T-helper 9 cell (primary cell): ENCODE measurements around the gene SLC7A6OS.

ENCODE experiments used
- DNase-seq: peaks from one replicate; pipeline ENCODE4 v3.0.0-alpha.2; 2020

SLC7A6OS gene

DNA sequence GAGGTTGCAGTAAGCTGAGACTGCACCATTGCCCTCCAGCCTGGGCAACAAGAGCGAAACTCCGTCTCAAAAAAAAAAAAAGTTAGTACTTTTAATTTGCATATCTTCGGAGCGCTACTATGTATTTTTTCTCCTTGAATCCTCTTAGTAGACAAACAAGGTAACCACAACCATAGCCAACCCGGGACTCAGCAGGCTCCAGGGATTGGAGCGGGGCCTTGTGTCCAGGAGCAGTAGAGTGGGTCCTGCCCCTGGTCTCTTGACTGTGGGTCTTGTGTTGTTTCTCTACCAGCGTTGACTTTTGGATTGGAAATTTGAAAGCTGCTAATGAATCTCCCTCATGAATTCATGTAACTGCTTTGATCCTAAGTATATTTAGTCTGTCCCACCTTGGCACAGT lies 32.4 kb upstream of the SLC7A6OS start:
- DNase-seq = no peak

DNA sequence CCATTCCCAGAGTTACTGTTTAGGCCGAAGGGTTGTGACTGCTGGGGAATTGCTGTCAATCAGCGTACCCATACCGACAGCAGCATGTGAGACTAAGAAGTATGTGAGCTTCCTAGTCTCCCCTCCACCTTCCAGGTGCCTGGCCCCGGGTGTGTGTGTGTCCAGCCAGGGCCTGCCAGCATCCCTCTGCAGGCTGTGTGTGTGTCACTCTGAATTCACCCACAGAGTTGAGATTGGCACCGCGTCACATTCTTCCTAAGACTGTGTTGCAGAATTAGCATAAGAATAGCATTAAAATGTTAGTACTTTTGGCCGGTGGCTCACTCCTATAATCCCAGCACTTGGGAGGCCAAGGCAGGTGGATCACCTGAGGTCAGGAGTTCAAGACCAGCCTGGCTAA lies 31.9 kb upstream of the SLC7A6OS start:
- DNase-seq = no peak

DNA sequence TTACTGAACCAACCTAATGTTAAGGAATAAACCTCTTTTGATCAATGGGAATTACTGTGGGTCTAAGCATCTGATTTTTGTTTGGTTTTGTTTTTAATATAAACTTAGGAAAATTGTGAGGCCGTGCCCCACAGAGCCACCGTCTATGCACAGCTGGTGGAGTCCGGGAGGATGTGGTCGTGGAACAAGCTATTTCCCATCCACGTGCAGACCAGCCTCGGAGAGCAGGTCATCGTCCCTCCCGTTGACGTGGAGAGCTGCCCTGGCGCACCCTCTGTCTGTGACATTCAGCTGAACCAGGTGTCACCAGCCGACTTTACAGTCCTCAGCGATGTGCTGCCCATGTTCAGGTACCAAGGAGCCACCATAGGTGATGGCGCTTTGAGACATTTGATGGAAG lies 28.5 kb upstream of the SLC7A6OS start:
- DNase-seq = no peak

DNA sequence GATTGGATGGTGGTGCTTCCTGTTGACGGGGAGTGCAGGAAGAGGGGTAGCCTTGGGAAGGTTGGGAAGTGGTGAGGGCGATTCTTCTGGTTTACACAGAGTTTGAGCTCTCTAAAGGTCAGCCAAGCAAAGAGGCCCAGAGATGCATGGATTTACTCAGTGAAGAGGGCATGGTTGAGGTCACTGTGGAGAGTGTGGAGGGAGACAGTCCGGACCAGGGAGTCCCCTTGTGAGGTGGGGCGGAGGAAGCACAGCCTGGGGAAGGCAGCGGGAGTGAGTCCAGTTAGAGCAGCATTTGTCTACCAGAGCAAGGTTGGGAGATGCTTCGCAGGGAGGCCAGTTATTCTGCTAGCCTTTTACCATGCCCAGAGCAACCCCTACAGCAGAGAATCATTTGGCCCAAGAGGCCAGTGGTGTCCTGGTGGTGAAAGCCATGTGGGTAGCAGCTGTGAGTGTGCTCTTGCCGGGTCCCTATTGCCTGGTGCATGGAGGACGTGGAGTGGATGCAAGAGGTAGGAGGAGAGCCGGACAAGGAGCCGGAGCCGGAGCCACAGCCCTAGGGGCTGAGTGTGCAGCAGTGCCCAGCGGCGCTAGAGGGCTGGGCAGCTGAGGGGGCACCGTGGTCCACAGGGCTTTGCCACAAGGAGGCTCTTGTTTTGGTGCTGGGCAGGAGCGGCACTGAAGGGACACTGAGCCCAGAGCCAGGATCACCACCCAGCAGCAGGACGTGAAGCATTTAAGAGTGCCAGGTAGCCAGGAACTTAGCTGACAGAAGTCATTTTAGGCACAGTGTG lies 27.8 kb upstream of the SLC7A6OS start:
- DNase-seq = no peak

DNA sequence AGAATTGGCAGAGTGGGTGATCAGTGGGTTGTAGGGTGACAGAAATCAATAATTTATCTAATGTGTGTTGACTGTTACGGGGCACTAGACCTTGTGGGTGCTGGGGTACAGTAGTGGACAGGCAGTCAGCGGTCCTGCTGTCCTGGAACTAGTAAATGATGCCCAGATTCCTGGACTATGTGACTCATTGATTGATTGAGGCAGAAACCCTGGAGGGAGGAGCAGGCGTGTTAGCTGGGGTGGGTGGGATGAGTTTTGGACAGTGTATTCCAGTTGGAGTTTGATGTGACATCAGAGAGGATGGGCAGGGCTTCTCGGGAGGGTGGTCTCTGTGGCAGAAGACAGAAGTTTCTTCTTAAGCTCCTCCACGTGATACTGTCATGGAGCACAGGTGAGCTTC lies 24.4 kb upstream of the SLC7A6OS start:
- DNase-seq = no peak

DNA sequence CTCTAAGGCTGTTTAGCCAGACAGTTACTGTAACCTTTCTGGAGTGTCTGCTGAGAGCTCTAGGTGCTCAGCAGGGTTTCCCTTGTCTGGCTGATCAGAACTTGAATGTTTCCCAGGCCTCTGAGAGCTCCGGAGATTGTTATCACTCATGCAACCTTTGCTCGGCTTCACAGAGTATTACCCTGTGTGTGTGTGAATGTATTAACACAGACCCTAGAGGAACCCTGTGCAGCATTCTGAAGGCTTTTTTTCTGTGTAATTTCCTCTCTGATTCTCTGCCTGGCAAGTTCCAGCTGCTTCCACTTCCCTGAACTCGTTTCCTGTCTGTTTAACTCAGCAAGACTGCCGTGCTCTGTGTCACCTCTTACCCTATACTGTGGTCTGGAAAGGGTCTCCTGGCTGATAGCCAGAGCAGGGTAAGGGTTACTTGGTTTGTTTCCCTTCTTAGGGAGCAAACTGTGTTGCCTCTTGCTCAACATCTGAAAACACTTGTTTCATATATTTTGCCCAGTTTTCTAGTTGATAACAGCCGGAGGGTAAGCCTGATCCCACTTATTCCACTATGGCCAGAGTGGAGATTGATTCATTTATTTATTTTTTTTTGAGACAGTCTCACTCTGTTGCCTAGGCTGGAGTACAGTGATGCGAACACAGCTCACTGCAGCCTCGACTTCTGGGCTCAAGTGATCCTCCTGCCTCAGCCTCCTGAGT lies 21.8 kb upstream of the SLC7A6OS start:
- no peak for DNase-seq

DNA sequence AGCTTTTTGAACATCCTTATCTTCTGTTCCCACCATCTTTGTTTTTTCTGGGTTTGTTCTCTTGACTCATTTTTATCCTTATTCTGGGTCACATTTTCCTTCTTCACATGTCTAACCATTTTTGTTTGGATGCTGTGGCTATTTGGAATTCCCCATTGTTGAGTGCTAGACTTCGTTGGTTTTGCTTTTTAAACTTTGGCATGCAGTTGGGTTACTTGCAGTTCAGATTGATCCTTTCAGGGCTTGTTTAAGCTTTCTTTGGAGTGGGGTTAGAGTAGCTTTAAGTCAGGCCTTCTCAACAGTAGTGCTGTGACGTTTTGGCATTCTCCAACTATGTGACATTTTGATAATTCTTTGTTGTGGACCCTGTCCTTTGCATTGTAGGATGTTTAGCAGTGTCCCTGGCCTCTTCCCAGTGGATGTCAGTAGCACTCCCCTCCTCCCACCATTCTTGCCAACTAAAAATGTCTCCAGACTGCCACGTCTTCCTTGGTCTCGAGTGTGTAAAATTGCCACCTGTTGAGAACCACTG lies 21.2 kb upstream of the SLC7A6OS start:
- no peak for DNase-seq

DNA sequence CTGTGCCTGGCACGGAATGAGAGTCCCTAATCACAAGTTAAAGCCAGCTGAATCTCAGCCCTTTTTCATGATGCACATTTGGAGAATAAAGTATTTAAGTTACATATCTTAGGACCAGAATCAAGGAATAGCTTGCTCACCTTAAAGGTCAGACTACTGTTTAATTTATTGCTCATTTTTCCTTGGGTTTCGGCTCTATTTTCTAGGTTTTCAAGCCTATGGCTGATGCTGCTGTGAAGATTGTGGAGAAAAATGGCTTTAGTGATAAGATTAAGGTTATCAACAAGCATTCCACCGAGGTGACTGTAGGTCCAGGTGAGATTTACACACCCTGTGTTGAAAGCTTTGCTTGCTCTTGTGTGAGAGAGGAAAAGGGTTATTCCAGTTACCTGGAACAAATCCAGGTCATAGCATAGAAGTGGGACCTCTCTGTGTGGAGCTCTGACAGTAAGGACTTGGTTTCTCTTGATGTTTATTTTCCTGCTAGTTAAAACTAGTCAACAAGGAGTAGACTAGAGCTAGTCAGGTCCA lies 18.2 kb upstream of the SLC7A6OS start:
- DNase-seq = no peak

DNA sequence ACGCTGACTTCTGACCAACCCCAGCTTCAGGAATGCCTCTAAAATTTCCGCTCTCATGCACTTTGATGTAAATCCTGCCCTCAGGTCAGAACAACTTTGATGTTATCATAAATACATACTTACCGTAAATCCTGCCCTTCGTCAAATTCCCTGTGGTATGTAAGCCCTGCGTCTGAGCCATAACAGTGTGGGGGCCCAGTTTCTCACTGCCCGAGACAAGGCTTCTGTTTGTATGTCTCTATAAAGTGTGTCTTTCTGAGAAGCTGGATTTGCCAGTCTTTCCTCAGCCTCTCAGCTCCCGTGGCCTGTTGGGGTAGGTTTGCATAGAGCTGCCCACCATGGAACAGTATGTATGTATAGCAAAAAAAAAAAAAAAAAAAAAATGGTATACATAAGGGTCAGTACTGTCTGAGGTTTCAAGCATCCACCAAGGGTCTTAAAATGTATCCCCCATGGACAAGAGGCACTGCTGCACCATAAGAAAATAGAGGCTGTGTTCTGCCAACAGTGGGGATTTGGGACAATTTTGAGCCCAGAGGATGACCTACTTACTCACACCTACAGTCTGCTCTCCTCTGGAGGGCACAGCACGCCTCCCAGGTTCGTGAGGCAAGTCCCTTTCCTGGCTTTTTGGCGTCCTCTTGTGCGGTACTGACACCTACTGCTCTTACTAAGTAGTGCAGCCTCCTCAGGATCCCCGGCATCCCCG lies 17.6 kb upstream of the SLC7A6OS start:
- peak; percentile 70 for DNase-seq

DNA sequence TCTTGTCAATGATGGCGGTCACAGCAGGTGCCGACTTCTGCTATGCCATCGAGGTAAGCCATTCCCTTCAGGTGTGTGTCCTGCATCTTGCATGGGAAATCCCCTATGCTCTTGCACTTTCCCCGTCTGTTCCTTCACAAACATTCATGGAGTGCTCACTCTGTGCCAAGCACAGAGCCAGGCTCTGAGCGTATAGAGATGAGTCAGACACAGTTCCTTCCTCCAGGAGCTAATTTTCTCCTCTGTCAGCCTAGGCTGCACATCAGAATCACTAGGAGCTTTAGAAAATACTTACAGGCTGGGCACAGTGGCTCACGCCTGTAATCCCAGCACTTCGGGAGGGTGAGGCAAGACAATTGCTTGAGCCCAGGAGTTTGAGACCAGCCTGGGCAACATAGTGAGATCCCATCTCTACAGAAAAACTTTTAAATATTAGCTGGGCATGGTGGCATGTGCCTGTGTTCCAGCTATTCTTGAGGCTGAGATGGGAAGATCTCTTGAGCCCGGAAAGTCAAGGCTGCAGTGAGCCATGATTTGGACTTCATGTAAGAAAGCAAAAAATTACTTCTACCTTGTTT lies 14.1 kb upstream of the SLC7A6OS start:
- no peak for DNase-seq

DNA sequence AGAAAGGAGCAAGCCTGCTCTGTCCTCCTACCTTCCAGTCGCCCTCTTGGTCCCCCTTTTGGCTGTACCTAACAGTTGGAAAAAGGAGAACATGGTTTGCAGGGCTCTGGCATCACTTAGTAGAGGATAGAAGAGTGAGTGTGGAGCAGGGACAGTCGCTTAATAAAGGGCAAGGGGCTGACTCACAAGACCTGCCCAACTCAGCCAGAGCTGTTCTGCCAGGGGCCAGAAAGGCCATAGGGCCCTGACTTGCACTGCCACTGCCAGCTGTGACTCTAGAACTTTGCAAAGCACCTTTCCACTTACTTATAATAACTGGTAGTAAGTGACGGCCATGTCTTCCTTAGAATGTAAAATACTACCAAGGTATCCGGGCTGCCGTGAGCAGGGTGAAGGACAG lies 13.6 kb upstream of the SLC7A6OS start:
- DNase-seq = no peak

DNA sequence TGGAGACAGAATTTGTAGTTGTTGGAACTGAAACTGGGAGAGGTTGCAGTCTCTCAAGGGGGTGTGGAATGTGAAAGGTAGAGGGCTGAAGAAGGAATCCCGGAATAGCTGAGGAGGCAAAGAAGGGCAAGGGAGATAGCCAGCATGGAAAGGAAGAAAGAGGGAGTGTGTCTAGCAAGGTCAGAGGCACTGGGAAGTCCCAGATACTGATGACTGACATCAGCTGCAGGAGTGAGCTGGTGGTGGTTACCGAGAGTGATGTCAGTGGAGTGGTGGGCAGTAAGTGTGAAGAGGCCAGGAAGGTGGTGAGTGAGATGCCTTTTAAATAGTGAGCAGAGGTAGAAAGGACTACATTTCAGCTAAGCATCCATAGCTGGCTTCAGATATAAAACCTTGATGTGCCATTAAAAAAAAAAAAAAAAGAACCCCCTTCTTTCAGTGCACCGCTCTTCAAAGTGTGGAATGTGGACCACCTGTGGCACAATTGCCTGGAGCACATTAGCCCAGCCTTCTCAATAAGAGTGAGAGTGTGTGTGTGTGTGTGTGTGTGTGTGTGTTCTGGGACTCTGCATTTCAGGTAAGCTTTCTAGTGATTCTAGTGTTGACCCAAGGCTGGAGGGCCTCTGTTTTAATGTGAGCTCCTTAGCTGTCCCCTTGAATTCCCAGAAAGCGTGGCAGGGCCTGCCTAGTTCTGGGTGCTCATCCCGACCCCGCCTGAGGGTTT lies 8.6 kb upstream of the SLC7A6OS start:
- no peak for DNase-seq

DNA sequence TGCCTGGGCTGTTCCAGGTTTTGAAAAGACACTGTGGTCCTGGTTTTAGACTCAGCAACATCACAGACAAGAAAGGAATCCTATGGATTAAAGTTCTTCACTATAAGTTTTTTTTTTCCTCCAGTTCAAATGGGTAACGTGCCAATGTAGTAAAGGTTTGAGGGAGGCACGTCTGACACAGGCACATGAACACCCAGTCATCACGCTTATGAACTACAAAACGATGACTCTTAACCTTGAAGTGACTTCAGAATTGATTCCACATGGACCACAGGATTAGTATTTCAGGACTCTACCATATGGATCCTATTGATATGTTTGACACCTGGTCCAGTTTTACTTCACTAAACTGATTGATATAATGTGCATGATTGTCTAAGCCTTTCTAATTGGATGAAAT lies 2.4 kb upstream of the SLC7A6OS start:
- no peak for DNase-seq

DNA sequence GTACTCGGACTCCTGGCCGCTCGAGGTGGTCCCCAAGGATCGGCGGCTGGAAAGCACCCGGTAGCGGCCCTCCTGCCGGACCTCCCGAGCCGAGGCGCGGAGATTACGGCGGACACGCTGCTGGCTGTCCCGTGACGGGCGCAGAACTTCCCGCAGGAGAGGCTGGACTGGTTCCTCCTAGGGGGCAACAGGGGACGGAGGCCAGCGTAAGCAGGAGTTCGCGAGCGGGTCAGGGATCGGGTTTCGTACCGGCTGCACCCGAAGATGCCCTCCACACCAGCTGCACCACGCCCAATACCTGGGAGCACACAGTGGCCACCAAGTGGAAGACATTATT lies 341 bp downstream of the SLC7A6OS start:
- DNase-seq = no peak

DNA sequence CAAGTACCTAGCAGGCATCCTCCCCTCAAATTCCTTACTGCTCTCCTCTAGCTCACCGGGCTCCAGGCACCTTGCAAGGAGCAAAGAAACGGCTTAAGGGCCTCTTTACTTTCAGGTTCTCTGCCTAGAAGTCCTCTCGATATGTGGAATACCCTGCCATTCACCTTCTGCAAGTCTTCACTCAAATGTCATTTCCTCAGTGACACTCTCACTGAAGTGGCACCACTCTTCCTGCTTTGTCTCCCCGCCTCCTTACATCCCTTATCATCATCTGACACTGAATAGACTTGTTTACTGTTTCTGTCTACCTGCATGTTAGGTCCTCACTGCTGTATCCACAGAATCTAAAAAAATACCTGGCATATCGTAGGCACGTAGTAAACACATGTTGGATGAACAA lies 947 bp downstream of the SLC7A6OS start:
- no peak for DNase-seq

DNA sequence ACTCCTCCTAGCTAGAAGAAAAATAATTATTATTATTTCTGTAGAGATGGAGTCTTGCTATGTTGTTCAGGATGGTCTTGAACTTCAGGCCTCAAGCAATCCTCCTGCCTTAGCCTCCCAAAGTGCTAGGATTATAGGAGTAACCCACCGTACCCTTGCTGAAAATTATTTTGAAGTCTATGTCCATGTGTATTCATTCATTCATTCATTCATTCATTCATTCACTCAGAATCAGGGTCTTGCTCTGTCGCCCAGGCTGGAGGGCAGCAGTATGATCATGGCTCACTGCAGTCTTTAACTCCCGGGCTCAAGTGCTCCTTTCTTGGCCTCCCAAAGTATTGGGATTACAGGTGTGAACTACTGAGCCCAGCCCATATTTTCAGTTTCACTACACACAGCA lies 4.1 kb downstream of the SLC7A6OS start:
- DNase-seq = no peak

DNA sequence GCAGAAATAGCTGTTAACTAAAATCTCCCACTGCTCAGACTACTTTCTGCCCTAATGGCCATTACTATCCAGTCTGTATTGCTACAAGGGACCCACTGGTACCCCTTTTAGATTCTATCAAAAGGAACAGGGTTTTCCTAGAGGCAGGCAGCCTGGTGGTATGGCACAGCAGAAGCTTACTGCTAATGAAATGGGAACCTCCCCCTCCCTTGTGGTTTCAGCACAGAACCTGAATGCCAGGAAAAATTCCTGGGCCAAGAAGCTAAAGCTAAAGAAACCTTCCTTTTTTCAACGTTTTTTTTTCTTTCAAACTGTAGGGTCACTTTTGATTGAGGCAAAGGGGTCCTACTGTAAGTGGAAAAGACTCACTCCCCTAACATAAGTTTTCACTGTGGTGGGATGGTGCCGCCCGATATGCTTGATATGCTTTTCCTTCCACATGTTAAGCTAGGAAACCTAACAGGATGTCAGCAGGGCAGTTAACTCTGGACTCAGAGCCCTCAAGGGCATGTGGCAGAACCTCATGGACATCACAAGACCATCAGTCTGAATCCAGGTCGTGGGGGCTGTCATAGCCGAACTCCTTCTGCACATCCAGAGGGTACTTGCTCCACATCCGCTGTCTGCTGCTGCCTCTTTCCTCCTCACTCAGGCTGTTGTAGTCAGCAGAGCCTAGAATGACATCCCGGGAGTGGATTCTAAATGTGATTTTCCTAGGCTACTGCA lies 9.8 kb downstream of the SLC7A6OS start:
- no peak for DNase-seq

DNA sequence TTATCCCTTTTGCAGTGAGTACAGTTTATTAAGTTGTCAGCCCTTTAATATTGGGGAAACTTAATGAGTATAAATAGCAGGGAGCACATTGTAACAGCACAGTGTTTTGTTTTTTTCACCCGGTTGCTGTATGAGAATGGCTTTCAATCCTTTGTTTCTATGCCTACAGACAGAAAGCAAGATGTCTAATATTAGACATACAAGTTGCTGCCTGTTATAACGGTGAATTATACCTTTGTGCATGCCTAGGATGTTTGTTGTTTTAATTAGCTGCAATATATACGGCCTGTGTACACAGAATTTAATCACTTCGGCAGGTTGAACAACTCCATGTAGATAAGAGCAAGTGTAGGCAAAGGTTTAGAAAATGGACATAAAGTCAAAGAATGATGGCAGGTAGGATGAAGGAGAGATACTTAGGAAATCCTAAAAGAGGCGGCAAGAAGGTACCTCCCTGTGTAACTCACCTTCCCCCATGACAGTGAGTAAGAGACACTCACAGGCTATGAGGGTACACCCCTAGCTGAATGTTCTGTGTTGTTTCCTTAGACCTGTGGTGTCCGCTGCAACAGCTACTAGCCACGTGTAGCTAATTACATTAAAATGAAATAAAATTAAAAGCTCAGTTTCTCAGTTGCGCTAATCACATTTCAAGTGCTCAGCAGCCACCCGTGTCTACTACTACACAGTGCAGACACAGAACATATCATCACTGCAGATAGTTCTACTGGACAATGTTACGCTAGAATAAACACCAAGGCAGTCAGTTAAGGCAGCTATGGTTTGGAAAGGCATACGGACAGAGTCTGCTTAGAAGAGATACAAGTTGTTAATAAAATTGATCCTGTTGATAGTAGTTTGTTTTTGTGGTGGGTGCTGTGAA lies 10.9 kb downstream of the SLC7A6OS start:
- DNase-seq = no peak

DNA sequence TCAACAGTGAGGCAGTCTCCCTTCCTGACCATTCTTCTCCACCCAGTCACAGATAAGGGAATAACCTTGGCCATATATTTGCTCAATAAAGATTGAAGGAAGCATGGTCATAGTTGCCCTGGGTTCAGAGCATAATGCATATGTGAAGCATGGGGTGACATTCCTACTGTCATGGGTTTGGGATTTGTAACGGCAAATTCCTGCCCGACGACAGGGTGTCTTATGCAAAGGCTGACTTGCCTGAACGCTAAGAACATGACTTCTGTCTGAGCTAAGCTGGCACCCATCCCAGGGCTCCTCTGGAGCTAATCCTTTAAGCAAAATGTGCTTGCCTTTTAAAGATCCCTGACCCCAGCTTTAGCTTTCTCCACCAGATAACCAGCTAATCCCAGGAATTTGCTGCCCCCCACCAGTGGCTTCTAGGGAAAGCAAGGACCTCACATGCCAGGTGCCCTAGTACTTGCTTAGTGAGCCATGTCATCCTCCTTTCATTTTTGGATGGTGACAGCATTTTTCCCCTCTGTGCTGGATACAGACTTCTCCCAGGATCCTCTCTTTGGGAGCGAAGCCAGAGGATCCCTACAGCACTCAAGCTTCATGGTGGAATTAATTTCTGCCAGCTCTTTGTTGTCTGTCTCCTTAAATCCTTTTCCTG lies 11.7 kb downstream of the SLC7A6OS start:
- no peak for DNase-seq

DNA sequence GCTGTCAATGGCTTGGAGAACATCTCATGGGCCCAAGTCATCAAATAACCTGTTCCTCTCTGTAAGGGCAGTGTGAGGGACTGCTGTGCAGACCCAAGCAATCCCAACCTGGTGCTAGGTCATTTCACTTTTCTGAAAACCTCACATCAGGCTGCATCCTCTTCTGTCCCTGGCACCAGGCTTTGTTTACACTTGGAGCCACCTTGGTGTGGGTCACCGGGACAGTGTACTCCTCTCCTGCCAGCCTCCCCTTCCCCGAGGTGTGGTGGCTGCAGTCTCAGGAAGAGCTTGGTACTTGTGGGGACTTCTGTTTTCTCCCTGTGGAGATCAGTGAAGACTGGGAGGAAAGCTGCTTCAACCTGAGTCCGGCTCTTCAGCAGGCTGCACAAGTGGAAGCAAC lies 12.4 kb downstream of the SLC7A6OS start:
- DNase-seq = no peak
